H1 (cell line): ENCODE measurements around the gene SLC26A11. TPM values are rescaled to one million over a fixed set of nuclear protein-coding genes. Genes with fewer than 3 reads are reported as not detected.

Experiments used
- ASH2L ChIP-seq: fragments of 200-600, 300-600 bp; sonication (generic); IDR thresholded peaks from one replicate; pipeline ENCODE4 v1.7.1; 2017; ENCODE audit warnings: low read length
- polyA plus RNA-seq, 7 experiments: library from polyadenylated mRNA; depleted of rRNA in 3 of 7; stranded (reverse) in 5 of 7; unstranded in 2 of 7; fragments of >200 nt in 5 of 7; fragments of 200-250 nt in 2 of 7; gene quantifications; 1 replicate in 5 of 7; 2 replicates in 1 of 7; 4 replicates in 1 of 7; pipeline versions ENCODE4 v1.2.1 to v1.2.3, GENCODE V29; 2011 to 2013; ENCODE audit warnings: missing spikeins in 2 of 7, mixed read lengths in 2 of 7
- total RNA-seq: library from RNA; stranded (reverse); fragmentation: NEBNext Ultra II Directional; extraction: Animal tissue kit (Norgen Biotek cat#: 25700); gene quantifications from 2 replicates; pipeline ENCODE4 v1.2.1, GENCODE V29; 2021

Gene SLC26A11
- total and polyA plus RNA-seq, 2 of the 8 experiments (the other 6 are each of a cell fraction or from before 2014, with no cell fraction given): 15.5 to 25.9 TPM

DNA sequence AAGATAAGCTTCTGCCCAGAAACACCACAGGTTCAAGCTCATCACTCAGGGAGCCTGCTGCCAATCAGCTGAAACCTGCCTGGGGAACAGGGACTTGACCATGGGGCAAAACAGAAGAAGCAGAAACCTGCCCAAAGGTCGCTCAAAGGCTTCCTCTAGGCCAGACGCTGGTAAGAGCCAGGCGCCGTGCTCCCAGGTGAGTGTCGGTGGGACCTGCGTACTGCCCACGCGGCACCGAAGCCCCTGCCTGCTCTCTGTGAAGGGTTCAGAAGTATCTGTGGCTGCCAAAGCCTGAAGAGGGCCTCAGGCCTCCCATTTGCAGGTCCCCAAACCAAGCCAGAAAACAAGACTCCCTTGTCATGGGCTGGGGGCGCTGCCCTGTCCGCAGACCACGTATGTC lies 10.5 kb upstream of the SLC26A11 start (continued):
- TF ChIP-seq ASH2L: no peak
- TF ChIP-seq, all 59 proteins: peak for 0
